ENCODE data around the gene MFRP.

GRCh38 chr11:119338965-119339588, 7.4 kb downstream of the MFRP start:
- TF ChIP-seq, protein P1, sequence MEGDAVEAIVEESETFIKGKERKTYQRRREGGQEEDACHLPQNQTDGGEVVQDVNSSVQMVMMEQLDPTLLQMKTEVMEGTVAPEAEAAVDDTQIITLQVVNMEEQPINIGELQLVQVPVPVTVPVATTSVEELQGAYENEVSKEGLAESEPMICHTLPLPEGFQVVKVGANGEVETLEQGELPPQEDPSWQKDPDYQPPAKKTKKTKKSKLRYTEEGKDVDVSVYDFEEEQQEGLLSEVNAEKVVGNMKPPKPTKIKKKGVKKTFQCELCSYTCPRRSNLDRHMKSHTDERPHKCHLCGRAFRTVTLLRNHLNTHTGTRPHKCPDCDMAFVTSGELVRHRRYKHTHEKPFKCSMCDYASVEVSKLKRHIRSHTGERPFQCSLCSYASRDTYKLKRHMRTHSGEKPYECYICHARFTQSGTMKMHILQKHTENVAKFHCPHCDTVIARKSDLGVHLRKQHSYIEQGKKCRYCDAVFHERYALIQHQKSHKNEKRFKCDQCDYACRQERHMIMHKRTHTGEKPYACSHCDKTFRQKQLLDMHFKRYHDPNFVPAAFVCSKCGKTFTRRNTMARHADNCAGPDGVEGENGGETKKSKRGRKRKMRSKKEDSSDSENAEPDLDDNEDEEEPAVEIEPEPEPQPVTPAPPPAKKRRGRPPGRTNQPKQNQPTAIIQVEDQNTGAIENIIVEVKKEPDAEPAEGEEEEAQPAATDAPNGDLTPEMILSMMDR (IDR thresholded peaks at IDR 0.05; ENCODE audit: insufficient read depth, low read length, poor library complexity, severe bottlenecking), result no peak
- no peak for TF ChIP-seq EZH2phosphoT487 (conservative IDR thresholded peaks at IDR 0.05; ENCODE audit: low read length)
